Prostate gland (tissue), 2 donors: Measurements from ENCODE around the gene SPHK2.

Experiments
- CTCF ChIP-seq, 4 experiments: fragments of 200-600 bp in 2 of 4; fragments of 450-650 bp in 2 of 4; sonication (generic) in 2 of 4; IDR thresholded peaks; 1 replicate in 3 of 4; 2 replicates in 1 of 4; pipeline ENCODE4 v1.5.1; 2016 to 2019; ENCODE audit warnings: antibody characterized with exemption in 4 of 4, mild to moderate bottlenecking in 2 of 4, moderate library complexity in 2 of 4
- POLR2A ChIP-seq: fragments of 450-650 bp; IDR thresholded peaks from one replicate; pipeline ENCODE4 v1.6.1; 2016; ENCODE audit warnings: antibody characterized with exemption, mild to moderate bottlenecking
- POLR2AphosphoS5 ChIP-seq: sonication (generic); formaldehyde crosslinking; IDR thresholded peaks from one replicate; pipeline ENCODE4 v1.6.1; 2017; ENCODE audit warnings: antibody characterized with exemption

GRCh38 chr19:48595833-48596232 lies 23.5 kb upstream of the SPHK2 start:
- TF ChIP-seq CTCF (IDR thresholded peaks at IDR 0.05) (no peak), POLR2A (no peak), POLR2AphosphoS5 (no peak)
